ENCODE measurements around the gene TEC.
"Not testable (repeated sequence)": the region's sequence is repeated elsewhere in the genome, so short reads cannot be mapped to it uniquely, and the experiment has no call there.

TEC gene

GRCh38 chr4:48187813-48188212, 81.8 kb downstream of the TEC start:
- no peak for DNase-seq (ENCODE audit: extremely low read depth, low read depth)
- TF ChIP-seq CTCF (IDR thresholded peaks at IDR 0.05; ENCODE audit: low read depth, low read length): no peak

GRCh38 chr4:48187066-48187465, 82.6 kb downstream of the TEC start:
- DNase-seq (ENCODE audit: extremely low read depth, low read depth): not testable (repeated sequence)

- not testable (repeated sequence) for DNase-seq (ENCODE audit: extremely low read depth, low read depth)
These were observed 83.2 kb downstream of the TEC start for GRCh38 chr4:48186394-48186793.

GRCh38 chr4:48184882-48185281, 84.8 kb downstream of the TEC start:
- no peak for TF ChIP-seq CTCF (IDR thresholded peaks at IDR 0.05; ENCODE audit: low read depth, low read length)
- no peak for DNase-seq (ENCODE audit: extremely low read depth, low read depth)

GRCh38 chr4:48180234-48180633, 89.4 kb downstream of the TEC start:
- DNase-seq (ENCODE audit: extremely low read depth, low read depth): no peak

GRCh38 chr4:48178931-48179330, 90.7 kb downstream of the TEC start:
- no peak for DNase-seq (ENCODE audit: extremely low read depth, low read depth)
- no peak for TF ChIP-seq CTCF (IDR thresholded peaks at IDR 0.05; ENCODE audit: low read depth, low read length)

More at GRCh38 chr4:48180234-48180633, 89.4 kb downstream of the TEC start:
- TF ChIP-seq CTCF (IDR thresholded peaks at IDR 0.05; ENCODE audit: low read depth, low read length): no peak

GRCh38 chr4:48175806-48176205, 93.8 kb downstream of the TEC start:
- TF ChIP-seq CTCF (IDR thresholded peaks at IDR 0.05; ENCODE audit: low read depth, low read length): no peak
- no peak for DNase-seq (ENCODE audit: extremely low read depth, low read depth)

GRCh38 chr4:48175328-48175727, 94.3 kb downstream of the TEC start:
- no peak for TF ChIP-seq CTCF (IDR thresholded peaks at IDR 0.05; ENCODE audit: low read depth, low read length)
- no peak for DNase-seq (ENCODE audit: extremely low read depth, low read depth)

All from AG09319 (cell line).